H1 (cell line): Measurements from ENCODE around the gene FCRL6. TPM values are rescaled to one million over a fixed set of nuclear protein-coding genes. Genes with fewer than 3 reads are reported as not detected.

Experiments used
- CTCF ChIA-PET: fragments of 300-600 bp; sonication (Branson Sonifier 250); formaldehyde crosslinking; loops from one replicate; lab custom pipeline; 2021; ENCODE audit not compliant: partially characterized antibody; lab: Charles Lee
- POLR2A ChIA-PET: fragments of 300-600 bp; sonication (Branson Sonifier 250); formaldehyde crosslinking; loops from one replicate; lab custom pipeline; 2021; ENCODE audit warnings: inconsistent platforms; ENCODE audit not compliant: partially characterized antibody; lab: Charles Lee
- DNase-seq, 2 experiments: peaks; one replicate each; pipeline versions ENCODE4 v3.0.0 to v3.0.0-alpha.2; 2010 to 2022; ENCODE audit warnings: low spot score in 2 of 2, low read depth in 1 of 2, mixed read lengths in 1 of 2
- FAIRE-seq: peaks from 2 replicates; lab custom pipeline; 2011; peaks lifted over from hg19 to GRCh38; lab: Jason Lieb, UNC
- H2AFZ ChIP-seq: 2 replicates; pipeline ENCODE4 v1.8.1; 2012; ENCODE audit warnings: low read length, inconsistent platforms
- H2AK5ac ChIP-seq: 2 replicates; pipeline ENCODE4 v1.6.1; 2013; ENCODE audit warnings: low read depth, low read length
- H2BK120ac ChIP-seq: replicated peaks from 2 replicates; pipeline ENCODE3; 2013; ENCODE audit warnings: low read depth, low read length, inconsistent platforms
- H2BK12ac ChIP-seq: 2 replicates; pipeline ENCODE4 v1.6.1; 2013; ENCODE audit warnings: low read depth, low read length
- H2BK15ac ChIP-seq: 2 replicates; pipeline ENCODE4 v1.6.1; 2013; ENCODE audit warnings: low read length
- H2BK20ac ChIP-seq: 2 replicates; pipeline ENCODE4 v1.6.1; 2013; ENCODE audit warnings: low read length
- H2BK5ac ChIP-seq: 2 replicates; pipeline ENCODE4 v1.6.1; 2013; ENCODE audit warnings: low read depth, low read length
- H3K14ac ChIP-seq: 2 replicates; pipeline ENCODE4 v1.6.1; 2013; ENCODE audit warnings: inconsistent platforms; ENCODE audit not compliant: insufficient read length
- H3K18ac ChIP-seq: 2 replicates; pipeline ENCODE4 v1.6.1; 2013; ENCODE audit warnings: low read length; ENCODE audit errors: extremely low read depth
- H3K23ac ChIP-seq: 2 replicates; pipeline ENCODE4 v1.6.1; 2013; ENCODE audit warnings: inconsistent platforms; ENCODE audit not compliant: insufficient read length
- H3K23me2 ChIP-seq: 2 replicates; pipeline ENCODE4 v1.6.1; 2013; ENCODE audit warnings: low read depth, low read length
- H3K27ac ChIP-seq: 2 replicates; pipeline ENCODE4 v1.6.1; 2011; ENCODE audit warnings: low read depth, low read length, inconsistent platforms
- H3K27me3 ChIP-seq, 4 experiments: replicated peaks in 1 of 4; 1 replicate in 1 of 4; 2 replicates in 3 of 4; pipeline versions ENCODE4 v1.6.1 to v1.8.1; 2011 to 2013; ENCODE audit warnings: low read length in 3 of 4, mild to moderate bottlenecking in 3 of 4, inconsistent platforms in 2 of 4, mixed read lengths in 2 of 4, moderate library complexity in 1 of 4; ENCODE audit not compliant: control insufficient read depth in 3 of 4, insufficient read depth in 3 of 4; ENCODE audit errors: extremely low read depth in 1 of 4
- H3K36me3 ChIP-seq, 4 experiments: 2 replicates each; pipeline versions ENCODE4 v1.6.1 to v1.8.1; 2011 to 2013; ENCODE audit warnings: mild to moderate bottlenecking in 4 of 4, low read length in 3 of 4, moderate library complexity in 2 of 4, control low read depth in 1 of 4, inconsistent platforms in 1 of 4; ENCODE audit not compliant: insufficient read depth in 4 of 4, control insufficient read depth in 2 of 4
- H3K4ac ChIP-seq: replicated peaks from 2 replicates; pipeline ENCODE3; 2013; ENCODE audit warnings: low read length, low read depth, mixed read lengths, inconsistent platforms; ENCODE audit not compliant: insufficient read length
- H3K4me1 ChIP-seq, 4 experiments: replicated peaks in 1 of 4; 1 replicate in 1 of 4; 2 replicates in 3 of 4; pipeline versions ENCODE4 v1.6.1 to v1.8.1; 2011 to 2013; ENCODE audit warnings: low read length in 3 of 4, inconsistent platforms in 2 of 4, mixed read lengths in 1 of 4; ENCODE audit not compliant: insufficient read depth in 4 of 4, control insufficient read depth in 3 of 4
- H3K4me2 ChIP-seq, 2 experiments: 2 replicates each; pipeline versions ENCODE4 v1.6.1 to v1.8.1; 2011 to 2013; ENCODE audit warnings: low read depth in 2 of 2, low read length in 2 of 2, control low read depth in 1 of 2, inconsistent platforms in 1 of 2, mild to moderate bottlenecking in 1 of 2; ENCODE audit not compliant: insufficient read depth in 1 of 2
- H3K4me3 ChIP-seq, 4 experiments: fragments of 200-600, 300-600 bp in 1 of 4; sonication (generic), shearing (Covaris generic), sonication (Bioruptor Twin) in 1 of 4; 2 replicates each; pipeline versions ENCODE4 v1.5.1 to v1.8.1; 2011 to 2016; ENCODE audit warnings: low read length in 4 of 4, low read depth in 3 of 4, control low read depth in 2 of 4, inconsistent platforms in 2 of 4, mild to moderate bottlenecking in 2 of 4, mixed read lengths in 1 of 4, moderate library complexity in 1 of 4; ENCODE audit not compliant: insufficient read depth in 2 of 4; ENCODE audit errors: extremely low read depth in 1 of 4
- H3K56ac ChIP-seq: replicated peaks from 2 replicates; pipeline ENCODE3; 2013; ENCODE audit warnings: low read depth, mild to moderate bottlenecking, mixed read lengths, low read length, inconsistent platforms; ENCODE audit not compliant: insufficient read length
- H3K79me1 ChIP-seq: 2 replicates; pipeline ENCODE4 v1.6.1; 2013; ENCODE audit warnings: low read depth, low read length, control low read depth
- H3K79me2 ChIP-seq, 2 experiments: 2 replicates each; pipeline versions ENCODE4 v1.6.1 to v1.8.1; 2012 to 2013; ENCODE audit warnings: low read length in 2 of 2, mild to moderate bottlenecking in 2 of 2, inconsistent platforms in 1 of 2; ENCODE audit not compliant: insufficient read depth in 2 of 2, control insufficient read depth in 1 of 2
- H3K9ac ChIP-seq, 4 experiments: replicated peaks in 1 of 4; 1 replicate in 1 of 4; 2 replicates in 3 of 4; pipeline versions ENCODE4 v1.6.1 to v1.8.1; 2011 to 2013; ENCODE audit warnings: low read depth in 3 of 4, low read length in 3 of 4, control low read depth in 2 of 4, mild to moderate bottlenecking in 2 of 4, moderate library complexity in 2 of 4, inconsistent platforms in 1 of 4; ENCODE audit errors: extremely low read depth in 1 of 4
- H3K9me3 ChIP-seq, 2 experiments: 2 replicates each; pipeline versions ENCODE4 v1.6.1 to v1.8.1; 2012 to 2013; ENCODE audit warnings: mild to moderate bottlenecking in 2 of 2, moderate library complexity in 2 of 2, control low read depth in 1 of 2, inconsistent platforms in 1 of 2, low read depth in 1 of 2, low read length in 1 of 2, mixed read lengths in 1 of 2; ENCODE audit not compliant: insufficient read depth in 2 of 2
- H4K20me1 ChIP-seq, 2 experiments: replicated peaks in 1 of 2; 2 replicates each; pipeline versions ENCODE3 to v1.8.1; 2011 to 2013; ENCODE audit warnings: inconsistent platforms in 2 of 2, low read length in 2 of 2, mild to moderate bottlenecking in 1 of 2; ENCODE audit not compliant: insufficient read depth in 2 of 2, control insufficient read depth in 1 of 2
- H4K5ac ChIP-seq: 2 replicates; pipeline ENCODE4 v1.6.1; 2013; ENCODE audit warnings: low read length, low read depth, mixed read lengths, inconsistent platforms; ENCODE audit not compliant: insufficient read length
- H4K8ac ChIP-seq: 2 replicates; pipeline ENCODE4 v1.8.0; 2013; ENCODE audit warnings: mild to moderate bottlenecking, moderate library complexity, low read length, inconsistent platforms; ENCODE audit not compliant: insufficient read depth; ENCODE audit errors: extremely low read depth
- H4K91ac ChIP-seq: replicated peaks from 2 replicates; pipeline ENCODE3; 2013; ENCODE audit warnings: low read length, mixed read lengths, inconsistent platforms; ENCODE audit not compliant: insufficient read length
- CTCF ChIP-seq, 3 experiments: IDR thresholded peaks; 1 replicate in 2 of 3; 2 replicates in 1 of 3; pipeline versions ENCODE4 v1.5.1 to v1.6.1; 2011; ENCODE audit warnings: low read length in 3 of 3, mild to moderate bottlenecking in 3 of 3, inconsistent platforms in 2 of 3, low read depth in 1 of 3, moderate library complexity in 1 of 3; ENCODE audit not compliant: insufficient read depth in 1 of 3; ENCODE audit errors: control extremely low read depth in 1 of 3
- RAD21 ChIP-seq, 2 experiments: IDR thresholded peaks in 1 of 2; conservative IDR thresholded peaks in 1 of 2; 2 replicates each; pipeline ENCODE4 v1.6.1; 2011; ENCODE audit warnings: low read depth in 2 of 2, low read length in 2 of 2, improper control_type of control experiment in 1 of 2, inconsistent platforms in 1 of 2, mild to moderate bottlenecking in 1 of 2, moderate library complexity in 1 of 2
- TBP ChIP-seq: IDR thresholded peaks from 2 replicates; pipeline ENCODE4 v1.6.1; 2011; ENCODE audit warnings: low read depth, low read length, improper control_type of control experiment
- WGBS, 2 experiments: shearing (Covaris generic) in 1 of 2; methylation state at CpG; one replicate each; pipeline versions ENCODE4 v1.1.6 to v1.1.7; 2013 to 2015; ENCODE audit warnings: low lambda C conversion rate in 2 of 2, mixed read lengths in 2 of 2, inconsistent platforms in 1 of 2, low coverage in 1 of 2, missing lambda C conversion rate in 1 of 2; ENCODE audit not compliant: insufficient replicate concordance in 2 of 2, insufficient coverage in 1 of 2, insufficient read length in 1 of 2; ENCODE audit errors: extremely low coverage in 1 of 2, missing lambda C conversion rate in 1 of 2; 5-methylcytosine and 5-hydroxymethylcytosine counted together
- polyA plus RNA-seq, 7 experiments: library from polyadenylated mRNA; depleted of rRNA in 3 of 7; stranded (reverse) in 5 of 7; unstranded in 2 of 7; fragments of >200 nt in 5 of 7; fragments of 200-250 nt in 2 of 7; gene quantifications; 1 replicate in 5 of 7; 2 replicates in 1 of 7; 4 replicates in 1 of 7; pipeline versions ENCODE4 v1.2.1 to v1.2.3, GENCODE V29; 2011 to 2013; ENCODE audit warnings: missing spikeins in 2 of 7, mixed read lengths in 2 of 7
- total RNA-seq: library from RNA; stranded (reverse); fragmentation: NEBNext Ultra II Directional; extraction: Animal tissue kit (Norgen Biotek cat#: 25700); gene quantifications from 2 replicates; pipeline ENCODE4 v1.2.1, GENCODE V29; 2021

The FCRL6 gene
- total and polyA plus RNA-seq, 2 of the 8 experiments (the other 6 are each of a cell fraction or from before 2014, with no cell fraction given): not detected

GRCh38 chr1:159835862-159836525 is 33.8 kb downstream of the FCRL6 start:
- H3K79me1 ChIP-seq: no peaks in the 10 kb centered on the region
- no peak overlapping the region for H2AK5ac ChIP-seq
- POLR2A ChIA-PET: no interaction called here
- H2BK5ac ChIP-seq: no peak overlapping the region
- 77% methylated on average over 8 of the region's 8 CpGs; no CpG with 5 or more reads in 1 of the 2 experiments for WGBS, 2 experiments
- no peak overlapping the region for H3K9ac ChIP-seq
- DNase-seq (no peak), FAIRE-seq (no peak)
- H3K79me2 ChIP-seq: no peaks in the 10 kb centered on the region
- no peak overlapping the region for H3K4me3 ChIP-seq
- H3K23me2 ChIP-seq: no peaks in the 10 kb centered on the region
- H3K14ac ChIP-seq: no peak overlapping the region
- no peak overlapping the region for H4K8ac ChIP-seq
- CTCF ChIA-PET: interaction anchor here (0.7 to 11.2 kb wide), 12 partner anchors 10 to 170 kb away, joined by 3 to 175 read pairs (median 4); no protein-coding TSS in a partner anchor
- no peak overlapping the region for H3K23ac ChIP-seq
- peaks cover 0 to 15% (median 3%) of the 10 kb centered on the region in 4 experiments; a peak in 6 of 7 replicates for H3K27me3 ChIP-seq
- no peaks in the 10 kb centered on the region for H3K36me3 ChIP-seq
- H2BK120ac ChIP-seq: no peak overlapping the region
- H3K4ac ChIP-seq: no peak overlapping the region
- no peak overlapping the region for H2BK12ac ChIP-seq
- no peak overlapping the region for H2BK15ac ChIP-seq
- no peaks in the 10 kb centered on the region for H3K9me3 ChIP-seq
- no peak overlapping the region for H3K56ac ChIP-seq
- no peak overlapping the region for H2AFZ ChIP-seq
- peaks cover 0 to 4% (median 2%) of the 10 kb centered on the region in 4 experiments; a peak in 1 of 7 replicates for H3K4me1 ChIP-seq
- no peak overlapping the region for H3K18ac ChIP-seq
- no peak overlapping the region for H4K5ac ChIP-seq
- H2BK20ac ChIP-seq: no peak overlapping the region
- no peaks in the 10 kb centered on the region for H4K20me1 ChIP-seq
- no peak overlapping the region for H3K27ac ChIP-seq
- H3K4me2 ChIP-seq: no peak overlapping the region
- H4K91ac ChIP-seq: no peak overlapping the region
- TF ChIP-seq RAD21 (IDR thresholded peaks at IDR 0.05 in 1 of 2, conservative IDR thresholded peaks at IDR 0.05 in 1 of 2; ENCODE audit: low read depth in 2 of 2, low read length in 2 of 2) (peak; percentile 47 to 55), CTCF (IDR thresholded peaks at IDR 0.05; ENCODE audit: control extremely low read depth in 1 of 3, insufficient read depth in 1 of 3, low read depth in 1 of 3, low read length in 3 of 3) (peak in 2 of 3 experiments; percentile 34; a peak in 2 of 4 replicates), TBP (no peak)
